HG03135 (cell line): ENCODE data around the gene HECW1.

Experiments used
- ATAC-seq: cut with Tn5 transposase; IDR thresholded peaks from one replicate; pipeline ENCODE4 v1.9.1; 2021; ENCODE audit warnings: mild to moderate bottlenecking, moderate library complexity; ENCODE audit not compliant: unreplicated experiment

The HECW1 gene

GRCh38 chr7:43487731-43488073, 375.3 kb downstream of the HECW1 start:
- ATAC-seq: no peak

GRCh38 chr7:43489257-43489656, 376.8 kb downstream of the HECW1 start:
- ATAC-seq: no peak

GRCh38 chr7:43490016-43490415, 377.6 kb downstream of the HECW1 start:
- no peak for ATAC-seq

- ATAC-seq: no peak
Measured at GRCh38 chr7:43491123-43491522, 378.7 kb downstream of the HECW1 start.

- no peak for ATAC-seq
Measured at GRCh38 chr7:43491984-43492383, 379.5 kb downstream of the HECW1 start.

- no peak for ATAC-seq
Measured at GRCh38 chr7:43492896-43493295, 380.4 kb downstream of the HECW1 start.

- no peak for ATAC-seq
Measured at GRCh38 chr7:43495572-43495971, 383.1 kb downstream of the HECW1 start.

GRCh38 chr7:43496596-43496995, 384.1 kb downstream of the HECW1 start:
- ATAC-seq: no peak

- ATAC-seq: no peak
Measured at GRCh38 chr7:43501870-43502269, 389.4 kb downstream of the HECW1 start.

- no peak for ATAC-seq
Measured at GRCh38 chr7:43502941-43503340, 390.5 kb downstream of the HECW1 start.

- no peak for ATAC-seq
Measured at GRCh38 chr7:43505412-43505811, 393.0 kb downstream of the HECW1 start.

GRCh38 chr7:43506460-43506859, 394.0 kb downstream of the HECW1 start:
- no peak for ATAC-seq

GRCh38 chr7:43508461-43508860, 396.0 kb downstream of the HECW1 start:
- no peak for ATAC-seq

- no peak for ATAC-seq
Measured at GRCh38 chr7:43509906-43510305, 397.5 kb downstream of the HECW1 start.

- no peak for ATAC-seq
Measured at GRCh38 chr7:43511029-43511428, 398.6 kb downstream of the HECW1 start.

GRCh38 chr7:43511769-43512515, 399.5 kb downstream of the HECW1 start:
- ATAC-seq: no peak

- ATAC-seq: no peak
Measured at GRCh38 chr7:43513251-43513650, 400.8 kb downstream of the HECW1 start.

- no peak for ATAC-seq
Measured at GRCh38 chr7:43516581-43517342, 404.3 kb downstream of the HECW1 start.

GRCh38 chr7:43517464-43517863, 405.0 kb downstream of the HECW1 start:
- ATAC-seq: no peak

GRCh38 chr7:43520201-43520600, 407.8 kb downstream of the HECW1 start:
- ATAC-seq: no peak

- ATAC-seq: no peak
Measured at GRCh38 chr7:43522406-43523156, 410.1 kb downstream of the HECW1 start.
